ENCODE data around the gene MYO3B. TPM values are rescaled to one million over a fixed set of nuclear protein-coding genes. Genes with fewer than 3 reads are reported as not detected.

MYO3B gene
- total RNA-seq, 1 experiment from 2014 or later, result 0.52 TPM

- CTCF ChIA-PET, result no interaction called here
- no peak for DNase-seq (ENCODE audit: low spot score)
- Histone ChIP-seq H3K27ac (ENCODE audit: low read depth, low read length, poor library complexity, severe bottlenecking) (no peak overlapping the region), H3K4me3 (ENCODE audit: low read depth, low read length, poor library complexity, severe bottlenecking) (no peak overlapping the region), H3K4me1 (ENCODE audit: insufficient read depth, low read length, poor library complexity, severe bottlenecking) (no peaks in the 10 kb centered on the region), H3K36me3 (ENCODE audit: insufficient read depth, low read length, poor library complexity, severe bottlenecking) (no peaks in the 10 kb centered on the region), H3K9me3 (ENCODE audit: low read depth, low read length, poor library complexity, severe bottlenecking) (no peaks in the 10 kb centered on the region), H3K27me3 (replicated peaks; ENCODE audit: insufficient read depth, low read depth, low read length, poor library complexity) (no peaks in the 10 kb centered on the region)
- no peak for TF ChIP-seq EZH2 (IDR thresholded peaks at IDR 0.05; ENCODE audit: borderline replicate concordance, low read depth, low read length, poor library complexity, severe bottlenecking)
- no peak for TF ChIP-seq CTCF (conservative IDR thresholded peaks at IDR 0.05; ENCODE audit: low read depth, low read length)
- intact Hi-C loops (cut with micrococcal nuclease; ENCODE audit: unreplicated experiment), result no loop called here
- BruUV-seq (replicated peaks), result no TSS peak
- POLR2A ChIA-PET (ENCODE audit: low non-redundant PET), result no interaction called here
These were observed 285.2 kb downstream of the MYO3B start for GRCh38 chr2:170463206-170463537.

- no peak for DNase-seq (ENCODE audit: low spot score)
- no peaks in the 10 kb centered on the region for H3K27me3 ChIP-seq (replicated peaks; ENCODE audit: insufficient read depth, low read depth, low read length, poor library complexity)
- no peak overlapping the region for H3K27ac ChIP-seq (ENCODE audit: low read depth, low read length, poor library complexity, severe bottlenecking)
- no TSS peak for BruUV-seq (replicated peaks)
- no peak overlapping the region for H3K4me3 ChIP-seq (ENCODE audit: low read depth, low read length, poor library complexity, severe bottlenecking)
- CTCF ChIA-PET, result no interaction called here
- no peaks in the 10 kb centered on the region for H3K9me3 ChIP-seq (ENCODE audit: low read depth, low read length, poor library complexity, severe bottlenecking)
- H3K36me3 ChIP-seq (ENCODE audit: insufficient read depth, low read length, poor library complexity, severe bottlenecking), result no peaks in the 10 kb centered on the region
- TF ChIP-seq EZH2 (IDR thresholded peaks at IDR 0.05; ENCODE audit: borderline replicate concordance, low read depth, low read length, poor library complexity, severe bottlenecking) (no peak), CTCF (conservative IDR thresholded peaks at IDR 0.05; ENCODE audit: low read depth, low read length) (no peak)
- H3K4me1 ChIP-seq (ENCODE audit: insufficient read depth, low read length, poor library complexity, severe bottlenecking), result no peaks in the 10 kb centered on the region
- POLR2A ChIA-PET (ENCODE audit: low non-redundant PET), result no interaction called here
- intact Hi-C loops (cut with micrococcal nuclease; ENCODE audit: unreplicated experiment), result no loop called here
These were observed 286.3 kb downstream of the MYO3B start for GRCh38 chr2:170464268-170464667.

- POLR2A ChIA-PET (ENCODE audit: low non-redundant PET), result no interaction called here
- no peaks in the 10 kb centered on the region for H3K9me3 ChIP-seq (ENCODE audit: low read depth, low read length, poor library complexity, severe bottlenecking)
- DNase-seq (ENCODE audit: low spot score), result no peak
- no peaks in the 10 kb centered on the region for H3K27me3 ChIP-seq (replicated peaks; ENCODE audit: insufficient read depth, low read depth, low read length, poor library complexity)
- CTCF ChIA-PET, result no interaction called here
- H3K36me3 ChIP-seq (ENCODE audit: insufficient read depth, low read length, poor library complexity, severe bottlenecking), result no peaks in the 10 kb centered on the region
- no peak overlapping the region for H3K4me3 ChIP-seq (ENCODE audit: low read depth, low read length, poor library complexity, severe bottlenecking)
- TF ChIP-seq EZH2 (IDR thresholded peaks at IDR 0.05; ENCODE audit: borderline replicate concordance, low read depth, low read length, poor library complexity, severe bottlenecking) (no peak), CTCF (conservative IDR thresholded peaks at IDR 0.05; ENCODE audit: low read depth, low read length) (no peak)
- BruUV-seq (replicated peaks), result no TSS peak
- no peak overlapping the region for H3K27ac ChIP-seq (ENCODE audit: low read depth, low read length, poor library complexity, severe bottlenecking)
- no peaks in the 10 kb centered on the region for H3K4me1 ChIP-seq (ENCODE audit: insufficient read depth, low read length, poor library complexity, severe bottlenecking)
- intact Hi-C loops (cut with micrococcal nuclease; ENCODE audit: unreplicated experiment), result no loop called here
These were observed 287.3 kb downstream of the MYO3B start for GRCh38 chr2:170465241-170465640.
